Effector memory CD4-positive, alpha-beta T cell (primary cell): Measurements from ENCODE around the gene GINS1.
A peak's percentile ranks its signal among the peaks of the same experiment; 100 is the strongest.

Source experiments
- DNase-seq, 3 donors: peaks; one replicate each; pipeline ENCODE4 v3.0.0-alpha.2; 2020
- H3K27ac ChIP-seq: 2 replicates; pipeline ENCODE4 v1.7.0; 2013; ENCODE audit warnings: mild to moderate bottlenecking, low read length, moderate library complexity; ENCODE audit not compliant: insufficient read depth, poor library complexity, severe bottlenecking
- H3K27me3 ChIP-seq: replicated peaks from 2 replicates; pipeline ENCODE4 v1.7.0; 2013; ENCODE audit warnings: mild to moderate bottlenecking, low read length; ENCODE audit not compliant: insufficient read depth, control insufficient read depth, poor library complexity, severe bottlenecking
- H3K36me3 ChIP-seq: 2 replicates; pipeline ENCODE4 v1.7.0; 2013; ENCODE audit warnings: mild to moderate bottlenecking, low read length, moderate library complexity; ENCODE audit not compliant: control insufficient read depth, insufficient read depth
- H3K4me1 ChIP-seq: 2 replicates; pipeline ENCODE4 v1.7.0; 2013; ENCODE audit warnings: low read length, mild to moderate bottlenecking; ENCODE audit not compliant: control insufficient read depth, insufficient read depth, poor library complexity, severe bottlenecking
- H3K4me3 ChIP-seq: 2 replicates; pipeline ENCODE4 v1.7.0; 2013; ENCODE audit warnings: low read length, low read depth, mild to moderate bottlenecking; ENCODE audit not compliant: insufficient read depth, poor library complexity, severe bottlenecking
- H3K9me3 ChIP-seq: 2 replicates; pipeline ENCODE4 v1.7.0; 2013; ENCODE audit warnings: mild to moderate bottlenecking, low read length, moderate library complexity; ENCODE audit not compliant: control insufficient read depth
- total RNA-seq, 3 donors: gene quantifications; one replicate each; lab custom pipeline; 2026; lab: John Stamatoyannopoulos, UW

GINS1 gene
- 0.87 to 1.7 (median 1.0) reads per million in 3 donors for total RNA-seq

GRCh38 chr20:25407311-25408169 lies at the start of gene GINS1:
TSS of gene GINS1 (plus strand) at chr20:25407673. CDS start at chr20:25407821, 148 bp downstream.
- Histone ChIP-seq H3K27me3 (no peaks in the 10 kb centered on the region), H3K27ac (peak within 1 kb of the TSS; percentile 18), H3K4me1 (no peaks in the 10 kb centered on the region), H3K9me3 (peaks cover 9% of the 10 kb centered on the region), H3K36me3 (no peaks in the 10 kb centered on the region), H3K4me3 (peak within 1 kb of the TSS; percentile 84)
- peak; percentile 46 to 65 (median 56) for DNase-seq

GRCh38 chr20:25360631-25361286 lies 46.7 kb upstream of the GINS1 start:
- Histone ChIP-seq H3K9me3 (no peaks in the 10 kb centered on the region), H3K4me3 (no peak overlapping the region), H3K27me3 (no peaks in the 10 kb centered on the region), H3K27ac (no peak overlapping the region), H3K4me1 (no peaks in the 10 kb centered on the region), H3K36me3 (no peaks in the 10 kb centered on the region)
- no peak for DNase-seq

- no peaks in the 10 kb centered on the region for H3K9me3 ChIP-seq
- no peak for DNase-seq
- H3K36me3 ChIP-seq: no peaks in the 10 kb centered on the region
- no peaks in the 10 kb centered on the region for H3K27me3 ChIP-seq
- no peak overlapping the region for H3K27ac ChIP-seq
- H3K4me3 ChIP-seq: no peak overlapping the region
- H3K4me1 ChIP-seq: no peaks in the 10 kb centered on the region
Observed at GRCh38 chr20:25361287-25361683, 46.2 kb upstream of the GINS1 start.

GRCh38 chr20:25364180-25364788 lies 43.2 kb upstream of the GINS1 start:
- H3K9me3 ChIP-seq: no peaks in the 10 kb centered on the region
- H3K27ac ChIP-seq: no peak overlapping the region
- H3K27me3 ChIP-seq: no peaks in the 10 kb centered on the region
- H3K4me3 ChIP-seq: no peak overlapping the region
- no peaks in the 10 kb centered on the region for H3K36me3 ChIP-seq
- no peak for DNase-seq
- H3K4me1 ChIP-seq: no peaks in the 10 kb centered on the region

GRCh38 chr20:25364879-25365699 lies 42.4 kb upstream of the GINS1 start:
- H3K4me1 ChIP-seq: no peaks in the 10 kb centered on the region
- H3K4me3 ChIP-seq: no peak overlapping the region
- no peaks in the 10 kb centered on the region for H3K27me3 ChIP-seq
- DNase-seq: no peak
- no peaks in the 10 kb centered on the region for H3K9me3 ChIP-seq
- no peak overlapping the region for H3K27ac ChIP-seq
- no peaks in the 10 kb centered on the region for H3K36me3 ChIP-seq

- Histone ChIP-seq H3K36me3 (no peaks in the 10 kb centered on the region), H3K27ac (no peak overlapping the region), H3K9me3 (no peaks in the 10 kb centered on the region), H3K27me3 (no peaks in the 10 kb centered on the region), H3K4me1 (no peaks in the 10 kb centered on the region), H3K4me3 (no peak overlapping the region)
- DNase-seq: no peak
Observed at GRCh38 chr20:25368526-25368925, 38.9 kb upstream of the GINS1 start.

- DNase-seq: no peak
- no peak overlapping the region for H3K4me3 ChIP-seq
- no peaks in the 10 kb centered on the region for H3K27me3 ChIP-seq
- no peak overlapping the region for H3K27ac ChIP-seq
- H3K9me3 ChIP-seq: no peaks in the 10 kb centered on the region
- H3K4me1 ChIP-seq: no peaks in the 10 kb centered on the region
- H3K36me3 ChIP-seq: no peaks in the 10 kb centered on the region
Observed at GRCh38 chr20:25368976-25369375, 38.5 kb upstream of the GINS1 start.

GRCh38 chr20:25369529-25369928 lies 37.9 kb upstream of the GINS1 start:
- H3K36me3 ChIP-seq: no peaks in the 10 kb centered on the region
- no peaks in the 10 kb centered on the region for H3K9me3 ChIP-seq
- H3K4me1 ChIP-seq: no peaks in the 10 kb centered on the region
- no peak overlapping the region for H3K4me3 ChIP-seq
- H3K27me3 ChIP-seq: no peaks in the 10 kb centered on the region
- H3K27ac ChIP-seq: no peak overlapping the region
- DNase-seq: no peak

- Histone ChIP-seq H3K36me3 (no peaks in the 10 kb centered on the region), H3K9me3 (no peaks in the 10 kb centered on the region)
- no peak for DNase-seq
Observed at GRCh38 chr20:25369971-25370370, 37.5 kb upstream of the GINS1 start.

More at GRCh38 chr20:25369971-25370370, 37.5 kb upstream of the GINS1 start:
- Histone ChIP-seq H3K27ac (no peak overlapping the region), H3K4me1 (no peaks in the 10 kb centered on the region), H3K4me3 (no peak overlapping the region), H3K27me3 (no peaks in the 10 kb centered on the region)
